CD4-positive, alpha-beta T cell treated with Interleukin-2 at 100 ng/mL for 4 hours (primary cell): ENCODE measurements around the gene KLF1.
"Not testable (repeated sequence)": the region's sequence is repeated elsewhere in the genome, so short reads cannot be mapped to it uniquely, and the experiment has no call there.

Experiments used
- DNase-seq: peaks from one replicate; pipeline ENCODE4 v3.0.0-alpha.2; 2020; ENCODE audit warnings: low spot score

The KLF1 gene

GRCh38 chr19:12867120-12868099, 19.6 kb downstream of the KLF1 start:
- DNase-seq = peak; percentile 52

GRCh38 chr19:12866416-12867119, 20.4 kb downstream of the KLF1 start:
- no peak for DNase-seq

- DNase-seq = no peak
Measured at GRCh38 chr19:12865746-12866415, 21.1 kb downstream of the KLF1 start.

DNA sequence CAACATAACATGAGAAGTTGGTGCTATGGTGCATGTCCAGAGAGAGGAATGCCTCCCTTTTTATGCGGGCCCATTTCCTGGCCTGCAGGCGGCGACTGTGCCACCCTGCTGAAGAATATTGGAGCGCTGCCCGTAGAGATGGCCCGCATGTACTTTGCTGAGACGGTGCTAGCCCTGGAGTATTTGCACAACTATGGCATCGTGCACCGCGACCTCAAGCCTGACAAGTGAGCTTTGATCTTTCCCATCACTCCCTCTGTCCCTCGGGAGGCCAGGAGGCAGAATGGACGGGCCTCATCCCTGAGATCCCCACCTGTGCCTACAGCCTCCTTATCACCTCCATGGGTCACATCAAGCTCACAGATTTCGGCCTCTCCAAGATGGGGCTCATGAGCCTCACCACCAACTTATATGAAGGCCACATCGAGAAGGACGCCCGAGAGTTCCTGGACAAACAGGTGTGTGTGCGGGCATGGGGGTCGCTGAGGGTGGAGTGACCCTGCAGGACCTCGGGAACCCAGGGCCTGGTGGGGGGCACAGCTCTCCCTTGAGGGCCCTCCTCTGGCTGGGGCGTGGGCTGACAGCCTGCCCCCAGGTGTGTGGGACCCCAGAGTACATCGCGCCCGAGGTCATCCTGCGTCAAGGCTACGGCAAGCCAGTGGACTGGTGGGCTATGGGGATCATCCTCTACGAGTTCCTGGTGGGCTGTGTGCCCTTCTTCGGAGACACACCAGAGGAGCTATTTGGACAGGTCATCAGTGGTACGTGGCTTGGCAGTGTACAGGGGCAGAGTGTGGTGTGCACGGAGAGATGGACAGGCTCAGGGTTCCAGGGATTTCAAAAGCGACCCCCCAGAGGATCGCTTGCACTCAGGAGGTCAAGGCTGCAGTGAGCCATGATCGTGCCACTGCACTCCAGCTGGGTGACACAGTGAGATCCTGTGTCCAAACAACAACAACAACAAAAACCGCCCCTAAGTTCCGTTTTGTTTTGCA, 22.0 kb downstream of the KLF1 start:
- no peak for DNase-seq

DNA sequence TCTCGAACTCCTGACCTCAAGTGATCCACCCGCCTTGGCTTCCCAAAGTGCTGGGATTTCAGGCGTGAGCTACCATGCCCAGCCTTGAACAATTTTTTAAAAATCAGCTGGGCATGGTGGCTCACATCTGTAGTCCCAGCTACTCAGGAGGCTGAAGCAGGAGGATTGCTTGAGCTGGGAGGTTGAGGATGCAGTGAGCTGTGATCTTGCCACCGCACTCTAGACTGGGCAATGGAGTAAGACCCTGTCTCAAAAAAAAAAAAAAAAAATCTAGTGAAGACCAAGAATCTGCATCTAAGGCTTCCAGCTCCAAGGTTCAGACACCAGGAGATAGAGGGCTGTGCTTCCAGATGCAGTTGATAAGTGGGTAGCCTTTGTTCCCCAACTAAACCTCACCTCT, 22.9 kb downstream of the KLF1 start:
- no peak for DNase-seq

- DNase-seq = no peak
Measured at GRCh38 chr19:12859546-12859945, 27.5 kb downstream of the KLF1 start.

DNA sequence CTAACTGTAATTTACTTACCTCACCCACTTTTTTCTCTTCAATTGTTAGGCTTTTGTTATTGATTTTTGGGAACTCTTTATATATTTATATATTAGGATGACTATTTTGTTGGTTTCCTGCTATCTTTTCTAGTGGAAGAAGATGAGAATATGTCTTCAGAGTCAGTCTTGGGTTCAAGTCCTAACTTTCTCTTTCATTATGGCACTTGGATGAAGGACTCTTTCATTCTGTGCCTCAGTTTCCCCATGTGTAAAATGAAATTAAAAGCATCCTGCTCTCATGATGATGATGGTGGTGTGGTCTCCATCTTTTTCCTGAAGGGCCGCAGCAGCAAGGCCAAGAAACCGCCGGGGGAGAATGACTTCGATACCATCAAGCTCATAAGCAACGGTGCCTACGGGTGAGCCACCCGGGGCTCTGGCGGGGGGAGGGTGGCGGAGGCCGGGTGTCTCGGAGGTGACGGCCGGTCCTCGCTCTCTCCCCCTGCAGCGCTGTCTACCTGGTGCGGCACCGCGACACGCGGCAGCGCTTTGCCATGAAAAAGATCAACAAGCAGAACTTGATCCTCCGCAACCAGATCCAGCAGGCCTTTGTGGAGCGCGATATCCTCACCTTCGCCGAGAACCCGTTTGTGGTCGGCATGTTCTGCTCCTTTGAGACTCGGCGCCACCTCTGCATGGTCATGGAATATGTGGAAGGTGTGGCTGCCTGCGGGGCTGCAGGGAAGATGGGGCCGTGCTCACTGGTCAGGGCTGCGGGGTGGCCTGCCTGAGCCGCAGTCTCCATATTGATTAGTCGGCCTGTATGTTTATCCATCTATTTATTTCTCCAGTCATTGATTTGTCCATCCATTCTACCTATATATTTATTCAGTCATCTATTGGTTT, 28.7 kb downstream of the KLF1 start:
- no peak for DNase-seq

- no peak for DNase-seq
Measured at GRCh38 chr19:12856653-12857052, 30.3 kb downstream of the KLF1 start.

DNA sequence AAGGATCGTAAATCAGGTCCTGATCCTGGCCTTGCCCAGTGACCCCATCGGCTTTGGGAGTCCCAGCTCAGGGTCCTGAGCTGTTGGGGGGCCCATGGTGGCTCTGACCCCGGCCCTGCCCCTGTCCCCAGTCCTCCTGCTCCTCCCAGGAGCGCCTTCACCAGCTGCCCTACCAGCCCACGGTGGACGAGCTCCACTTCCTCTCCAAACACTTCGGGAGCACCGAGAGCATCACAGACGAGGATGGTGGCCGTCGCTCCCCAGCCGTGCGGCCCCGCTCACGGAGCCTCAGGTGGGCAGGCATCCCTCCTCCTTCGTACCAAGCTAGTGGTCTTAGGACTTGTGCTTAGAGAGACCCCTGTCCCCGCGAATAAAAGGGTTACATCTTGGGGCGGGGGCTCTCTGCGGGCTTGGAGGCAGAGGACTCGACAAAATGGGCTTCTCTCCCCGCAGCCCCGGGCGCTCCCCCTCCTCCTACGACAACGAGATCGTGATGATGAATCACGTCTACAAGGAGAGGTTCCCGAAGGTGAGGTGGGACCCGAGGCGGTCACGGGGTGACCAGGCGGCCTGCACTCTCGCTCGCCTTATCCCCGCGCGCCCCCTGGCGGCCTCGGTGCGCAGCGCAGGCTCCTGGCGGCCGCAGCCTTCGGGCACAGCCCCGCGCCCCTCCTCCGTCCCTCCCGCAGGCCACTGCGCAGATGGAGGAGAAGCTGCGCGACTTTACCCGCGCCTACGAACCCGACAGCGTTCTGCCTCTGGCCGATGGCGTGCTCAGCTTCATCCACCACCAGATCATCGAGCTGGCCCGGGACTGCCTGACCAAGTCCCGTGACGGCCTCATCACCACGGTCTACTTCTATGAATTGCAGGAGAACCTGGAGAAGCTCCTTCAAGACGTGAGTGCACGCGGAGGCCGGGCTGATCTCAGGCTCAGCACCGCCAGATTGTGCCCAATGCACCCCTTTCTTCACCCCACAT, 39.6 kb downstream of the KLF1 start:
- peak; percentile 83 for DNase-seq

GRCh38 chr19:12846613-12847012, 40.4 kb downstream of the KLF1 start:
- DNase-seq = not testable (repeated sequence)

DNA sequence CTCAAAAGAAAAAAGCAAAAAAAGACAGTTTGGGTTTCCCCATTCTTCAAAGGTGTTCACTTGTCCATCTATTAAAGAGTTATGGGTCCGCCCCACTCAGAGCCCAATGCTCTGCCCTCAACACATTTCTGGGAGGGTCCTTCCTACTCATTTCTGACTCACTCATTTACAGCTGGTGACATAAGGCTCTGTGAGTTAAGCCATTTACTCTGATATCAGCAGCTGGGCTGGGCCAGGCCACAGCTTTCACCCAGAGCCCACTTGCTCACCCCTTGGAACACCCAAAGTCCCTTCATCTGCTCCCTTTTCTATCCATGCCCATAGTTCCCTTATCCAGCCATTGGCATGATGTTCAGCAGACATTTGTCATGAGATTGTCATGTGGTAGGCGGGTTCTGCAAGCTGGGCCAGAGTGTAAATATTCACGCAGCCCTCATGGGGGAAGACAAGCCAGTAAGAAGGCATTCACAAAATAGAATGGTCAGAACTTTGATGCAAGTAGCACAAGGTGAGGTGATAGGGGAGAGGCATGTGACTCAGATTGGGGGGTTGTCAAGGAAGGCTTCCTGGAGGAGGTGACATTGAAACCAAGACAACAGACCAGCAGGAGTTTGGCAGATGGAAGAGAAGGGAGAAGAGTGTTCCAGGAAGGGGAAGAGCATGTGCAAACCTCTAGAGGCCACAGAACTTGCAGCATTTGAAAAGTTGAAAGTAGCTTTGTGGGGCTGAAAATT, 42.8 kb downstream of the KLF1 start:
- no peak for DNase-seq

DNA sequence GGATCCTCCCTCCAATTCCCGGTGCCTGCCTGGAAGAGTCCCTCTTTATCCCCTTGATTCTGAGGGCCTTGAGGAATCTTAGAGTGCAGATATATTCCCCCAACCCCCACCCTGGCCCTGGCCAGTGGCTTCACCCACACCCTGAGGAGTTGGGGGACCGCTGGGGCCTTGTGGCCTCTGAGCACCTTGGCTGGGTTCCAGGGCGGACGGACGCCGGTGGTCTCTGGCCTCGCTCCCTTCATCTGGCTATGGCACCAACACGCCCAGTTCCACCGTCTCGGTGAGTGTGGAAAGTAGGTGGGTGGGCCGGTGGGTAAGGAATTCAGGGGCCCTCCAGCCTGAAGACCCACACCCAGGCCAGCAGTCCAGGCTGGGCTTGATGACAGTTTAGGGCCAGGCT, 43.7 kb downstream of the KLF1 start:
- DNase-seq = no peak

- DNase-seq = no peak
Measured at GRCh38 chr19:12842511-12842910, 44.5 kb downstream of the KLF1 start.

- no peak for DNase-seq
Measured at GRCh38 chr19:12841094-12841493, 45.9 kb downstream of the KLF1 start.

- no peak for DNase-seq
Measured at GRCh38 chr19:12840091-12841079, 46.6 kb downstream of the KLF1 start.

DNA sequence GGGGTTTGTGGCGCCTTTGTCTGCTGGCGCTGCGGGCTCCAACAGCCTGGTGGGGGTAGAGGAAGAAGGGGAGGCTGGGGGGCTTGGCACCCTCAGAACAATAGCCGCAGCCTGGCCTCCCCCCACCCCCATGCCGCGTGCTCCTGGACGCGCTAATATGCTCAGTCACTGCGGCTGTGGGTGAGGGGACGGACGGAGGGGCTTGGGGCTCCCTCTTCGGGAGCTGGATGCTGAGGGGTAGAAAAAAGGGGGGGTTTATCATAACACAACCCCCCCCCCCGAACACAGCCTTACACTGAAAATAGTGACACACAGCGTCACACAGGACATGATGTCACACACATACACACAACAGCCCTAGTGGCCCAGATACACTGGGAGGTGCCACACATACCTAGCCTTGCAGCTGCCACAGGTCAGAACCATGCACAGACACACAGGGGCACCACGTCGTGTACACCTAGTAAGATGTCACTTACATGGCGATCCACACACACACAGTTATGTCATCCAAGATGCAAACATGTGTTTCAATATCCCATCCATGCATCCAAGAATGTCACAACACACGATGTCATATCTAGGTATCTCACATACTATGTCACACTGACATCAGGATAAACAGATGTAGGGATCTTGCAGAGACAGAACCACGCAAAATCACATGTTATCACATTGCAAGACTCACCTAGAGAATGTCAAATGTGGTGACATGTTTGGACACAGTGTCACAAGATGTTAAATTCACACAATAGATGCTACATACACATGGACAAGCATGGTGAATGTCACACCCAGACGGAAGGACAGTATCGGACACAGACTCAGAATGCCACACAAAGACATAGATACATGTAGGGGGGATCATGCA, 47.9 kb downstream of the KLF1 start:
- DNase-seq = no peak
